Spleen (tissue), 11 donors: ENCODE data around the gene ARSD. TPM values are rescaled to one million over a fixed set of nuclear protein-coding genes. Genes with fewer than 3 reads are reported as not detected.
"Not testable (repeated sequence)": the region's sequence is repeated elsewhere in the genome, so short reads cannot be mapped to it uniquely, and the experiment has no call there.

Experiments
- DNase-seq: peaks from one replicate; pipeline ENCODE4 v3.0.0-alpha.2; 2020
- H3K27ac ChIP-seq, 8 donors: fragments of 200-600 bp; sonication (generic) in 7 of 8; 1 replicate in 4 of 8; 2 replicates in 4 of 8; pipeline versions ENCODE4 v1.5.0 to v1.8.0; 2016 to 2021; ENCODE audit warnings: inconsistent platforms in 4 of 8, mild to moderate bottlenecking in 4 of 8, moderate library complexity in 1 of 8
- H3K27me3 ChIP-seq, 7 donors: fragments of 200-600 bp; sonication (generic) in 6 of 7; replicated peaks in 1 of 7; 1 replicate in 4 of 7; 2 replicates in 3 of 7; pipeline versions ENCODE4 v1.5.0 to v1.8.0; 2016 to 2021; ENCODE audit warnings: inconsistent platforms in 3 of 7, mild to moderate bottlenecking in 1 of 7
- H3K36me3 ChIP-seq, 6 donors: fragments of 200-600 bp; sonication (generic) in 5 of 6; 1 replicate in 4 of 6; 2 replicates in 2 of 6; pipeline versions ENCODE4 v1.5.0 to v1.8.0; 2016 to 2021; ENCODE audit warnings: inconsistent platforms in 2 of 6
- H3K4me1 ChIP-seq, 6 donors: fragments of 200-600 bp; sonication (generic) in 5 of 6; 1 replicate in 3 of 6; 2 replicates in 3 of 6; pipeline versions ENCODE4 v1.5.0 to v1.8.0; 2016 to 2021; ENCODE audit warnings: inconsistent platforms in 3 of 6
- H3K4me3 ChIP-seq, 8 donors: fragments of 200-600 bp; sonication (generic) in 7 of 8; 1 replicate in 4 of 8; 2 replicates in 4 of 8; pipeline versions ENCODE4 v1.5.0 to v1.8.0; 2016 to 2021; ENCODE audit warnings: inconsistent platforms in 4 of 8, mild to moderate bottlenecking in 4 of 8, moderate library complexity in 2 of 8
- H3K9me3 ChIP-seq, 8 donors: fragments of 200-600 bp; sonication (generic) in 7 of 8; 1 replicate in 4 of 8; 2 replicates in 4 of 8; pipeline versions ENCODE4 v1.5.0 to v1.8.0; 2016 to 2021; ENCODE audit warnings: inconsistent platforms in 4 of 8
- POLR2A ChIP-seq, 3 donors: fragments of 450-650 bp; IDR thresholded peaks; one replicate each; pipeline ENCODE4 v1.5.1; 2017; ENCODE audit warnings: antibody characterized with exemption in 3 of 3, mild to moderate bottlenecking in 1 of 3
- POLR2AphosphoS5 ChIP-seq, 3 donors: sonication (generic); formaldehyde crosslinking; IDR thresholded peaks; one replicate each; pipeline ENCODE4 v1.5.1; 2017; ENCODE audit warnings: antibody characterized with exemption in 3 of 3
- WGBS, 5 donors: extraction: QIAGEN DNeasy Blood & Tissue Kit in 3 of 5; methylation state at CpG; one replicate each; pipeline versions ENCODE4 v1.1.5 to v1.1.7; 2013 to 2018; 5-methylcytosine and 5-hydroxymethylcytosine counted together
- intact Hi-C: fragments of 100-400 bp; cut with DNase I; formaldehyde crosslinking; loops from one replicate; pipeline ENCODE4 v1.15.0; 2023; ENCODE audit warnings: low total_unique reads
- polyA plus RNA-seq, 3 donors: library from polyadenylated mRNA; stranded (reverse); fragments of 200-250 nt; gene quantifications; one replicate each; pipeline ENCODE4 v1.2.1, GENCODE V29; 2013
- total RNA-seq, 7 donors: library from RNA; depleted of rRNA in 3 of 7; stranded (reverse); fragments of >200 nt in 3 of 7; fragmentation: NEBNext Ultra II Directional in 4 of 7; extraction: Animal tissue kit (Norgen Biotek cat#: 25700) in 4 of 7; gene quantifications; one replicate each; pipeline versions ENCODE4 v1.1.0 to v1.2.1, GENCODE V29; 2016 to 2021
- TF ChIP-seq, protein P1 (sequence below), 11 experiments: fragments of 200-600 bp in 7 of 11; fragments of 450-650 bp in 4 of 11; sonication (generic) in 4 of 11; IDR thresholded peaks in 8 of 11; conservative IDR thresholded peaks in 3 of 11; 1 replicate in 7 of 11; 2 replicates in 4 of 11; pipeline versions ENCODE4 v1.4.0 to v1.8.0; 2016 to 2021; ENCODE audit warnings: antibody characterized with exemption in 11 of 11, inconsistent platforms in 4 of 11, mild to moderate bottlenecking in 1 of 11
- donor health status: healthy with polysubstance abuse.
- donor health status: DM: no; HTN: no; CAD: no; lungs with moderate emphysema.
- donor health status: DM: no; HTN: no; CAD: no.
- donor health status: Bipolar disorder and iron deficiency.
- donor health status: healthy.
- donor health status: DM: no; HTN: no; CAD: no.
- donor health status: DM: yes; HTN: yes; CAD: no.

Gene ARSD
- total and polyA plus RNA-seq, 10 donors, result 2.8 to 22.0 (median 12.8) TPM

DNA sequence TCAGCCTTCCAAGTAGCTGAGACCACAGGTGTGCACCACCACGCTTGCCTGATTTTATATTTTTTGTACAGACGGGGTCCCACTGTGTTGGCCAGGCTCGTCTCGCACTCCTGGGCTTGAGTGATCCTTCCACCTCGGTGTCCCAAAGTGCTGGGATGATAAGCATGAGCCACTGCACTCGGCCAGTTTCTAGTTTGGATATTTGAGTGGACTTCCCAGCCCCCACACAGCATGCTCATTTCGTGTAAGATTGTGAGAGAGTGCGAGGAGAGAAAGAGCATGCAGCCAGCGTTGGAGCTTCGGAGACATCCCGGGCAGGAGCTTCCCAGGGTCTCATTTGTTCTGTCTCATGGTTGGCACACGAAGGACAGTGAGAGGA lies 31.8 kb downstream of the ARSD start:
- intact Hi-C loops, result no loop called here
- WGBS, 5 donors, result 74 to 89% (median 76%) methylated on average over 11 to 12 of the region's 12 CpGs
- H3K4me1 ChIP-seq, result peaks cover 0 to 19% (median 9%) of the 10 kb centered on the region in 6 donors
- no peak overlapping the region for H3K4me3 ChIP-seq
- H3K36me3 ChIP-seq, result no peaks in the 10 kb centered on the region
- peak overlapping the region in 1 of 8 donors; percentile 56 for H3K27ac ChIP-seq
- H3K9me3 ChIP-seq, result peaks cover 0 to 1% (median 0%) of the 10 kb centered on the region in 8 donors
- DNase-seq, result no peak
- no peaks in the 10 kb centered on the region for H3K27me3 ChIP-seq
- no peak for TF ChIP-seq POLR2A (IDR thresholded peaks at IDR 0.05)
- TF ChIP-seq, protein P1, sequence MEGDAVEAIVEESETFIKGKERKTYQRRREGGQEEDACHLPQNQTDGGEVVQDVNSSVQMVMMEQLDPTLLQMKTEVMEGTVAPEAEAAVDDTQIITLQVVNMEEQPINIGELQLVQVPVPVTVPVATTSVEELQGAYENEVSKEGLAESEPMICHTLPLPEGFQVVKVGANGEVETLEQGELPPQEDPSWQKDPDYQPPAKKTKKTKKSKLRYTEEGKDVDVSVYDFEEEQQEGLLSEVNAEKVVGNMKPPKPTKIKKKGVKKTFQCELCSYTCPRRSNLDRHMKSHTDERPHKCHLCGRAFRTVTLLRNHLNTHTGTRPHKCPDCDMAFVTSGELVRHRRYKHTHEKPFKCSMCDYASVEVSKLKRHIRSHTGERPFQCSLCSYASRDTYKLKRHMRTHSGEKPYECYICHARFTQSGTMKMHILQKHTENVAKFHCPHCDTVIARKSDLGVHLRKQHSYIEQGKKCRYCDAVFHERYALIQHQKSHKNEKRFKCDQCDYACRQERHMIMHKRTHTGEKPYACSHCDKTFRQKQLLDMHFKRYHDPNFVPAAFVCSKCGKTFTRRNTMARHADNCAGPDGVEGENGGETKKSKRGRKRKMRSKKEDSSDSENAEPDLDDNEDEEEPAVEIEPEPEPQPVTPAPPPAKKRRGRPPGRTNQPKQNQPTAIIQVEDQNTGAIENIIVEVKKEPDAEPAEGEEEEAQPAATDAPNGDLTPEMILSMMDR (IDR thresholded peaks at IDR 0.05 in 8 of 11, conservative IDR thresholded peaks at IDR 0.05 in 3 of 11), result no peak
- TF ChIP-seq POLR2AphosphoS5 (IDR thresholded peaks at IDR 0.05), result no peak

DNA sequence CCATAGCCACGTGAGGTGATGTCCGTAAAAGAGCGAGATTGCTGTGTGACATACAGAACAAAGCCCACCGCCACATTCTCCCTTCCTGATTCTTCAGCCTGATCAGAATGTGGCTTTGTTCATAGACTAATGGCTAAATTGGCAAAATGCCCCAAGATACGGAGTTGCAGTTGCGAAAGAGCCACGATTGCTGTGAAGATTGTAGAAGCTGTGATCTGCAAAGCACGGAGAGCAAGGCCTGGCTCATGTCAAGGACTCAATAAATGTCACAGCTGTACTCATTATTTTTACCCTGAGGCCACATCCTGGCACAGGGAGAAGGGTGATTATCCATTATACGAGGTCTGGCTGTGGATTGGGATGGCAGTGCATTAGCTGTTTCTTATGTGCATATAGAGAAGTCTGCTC lies 34.2 kb downstream of the ARSD start:
- no peaks in the 10 kb centered on the region for H3K36me3 ChIP-seq
- H3K27ac ChIP-seq, result no peak overlapping the region
- peaks cover 0 to 19% (median 9%) of the 10 kb centered on the region in 6 donors for H3K4me1 ChIP-seq
- intact Hi-C loops, result no loop called here
- H3K9me3 ChIP-seq, result no peaks in the 10 kb centered on the region
- TF ChIP-seq, protein P1 (IDR thresholded peaks at IDR 0.05 in 8 of 11, conservative IDR thresholded peaks at IDR 0.05 in 3 of 11), result no peak
- TF ChIP-seq POLR2AphosphoS5 (IDR thresholded peaks at IDR 0.05) (no peak), POLR2A (IDR thresholded peaks at IDR 0.05) (no peak)
- H3K4me3 ChIP-seq, result no peak overlapping the region
- no peak for DNase-seq
- 29 to 63% (median 38%) methylated on average over 9 of the region's 9 CpGs for WGBS, 5 donors
- peaks cover 0 to 4% (median 0%) of the 10 kb centered on the region in 7 donors for H3K27me3 ChIP-seq

DNA sequence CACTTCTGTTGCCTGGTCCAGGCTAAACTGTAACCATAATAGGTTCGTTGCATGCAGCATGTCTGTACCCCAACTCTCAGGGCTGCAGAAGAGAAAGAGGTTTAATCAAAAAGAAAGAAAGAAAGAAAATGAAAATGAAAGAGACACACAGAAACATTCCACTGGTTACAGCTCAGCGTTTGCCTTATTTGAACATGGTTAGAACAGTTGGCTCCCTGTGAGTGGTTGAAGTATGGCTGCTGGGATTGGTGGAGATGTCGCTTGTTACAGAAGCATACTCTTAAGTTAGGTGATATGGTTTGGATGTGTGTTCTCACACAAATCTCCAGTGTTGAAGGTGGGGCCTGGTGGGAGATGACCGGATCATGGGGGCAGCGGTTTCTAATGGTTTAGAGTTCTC lies 36.3 kb downstream of the ARSD start:
- Histone ChIP-seq H3K36me3 (no peaks in the 10 kb centered on the region), H3K27ac (no peak overlapping the region), H3K27me3 (peaks cover 0 to 5% (median 0%) of the 10 kb centered on the region in 7 donors), H3K9me3 (no peaks in the 10 kb centered on the region), H3K4me3 (no peak overlapping the region), H3K4me1 (peaks cover 0 to 15% (median 7%) of the 10 kb centered on the region in 6 donors)
- intact Hi-C loops, result no loop called here
- no peak for DNase-seq
- no peak for TF ChIP-seq POLR2A (IDR thresholded peaks at IDR 0.05)
- no peak for TF ChIP-seq POLR2AphosphoS5 (IDR thresholded peaks at IDR 0.05)
- WGBS, 5 donors, result 79 to 90% (median 83%) methylated on average over 3 to 5 of the region's 5 CpGs

DNA sequence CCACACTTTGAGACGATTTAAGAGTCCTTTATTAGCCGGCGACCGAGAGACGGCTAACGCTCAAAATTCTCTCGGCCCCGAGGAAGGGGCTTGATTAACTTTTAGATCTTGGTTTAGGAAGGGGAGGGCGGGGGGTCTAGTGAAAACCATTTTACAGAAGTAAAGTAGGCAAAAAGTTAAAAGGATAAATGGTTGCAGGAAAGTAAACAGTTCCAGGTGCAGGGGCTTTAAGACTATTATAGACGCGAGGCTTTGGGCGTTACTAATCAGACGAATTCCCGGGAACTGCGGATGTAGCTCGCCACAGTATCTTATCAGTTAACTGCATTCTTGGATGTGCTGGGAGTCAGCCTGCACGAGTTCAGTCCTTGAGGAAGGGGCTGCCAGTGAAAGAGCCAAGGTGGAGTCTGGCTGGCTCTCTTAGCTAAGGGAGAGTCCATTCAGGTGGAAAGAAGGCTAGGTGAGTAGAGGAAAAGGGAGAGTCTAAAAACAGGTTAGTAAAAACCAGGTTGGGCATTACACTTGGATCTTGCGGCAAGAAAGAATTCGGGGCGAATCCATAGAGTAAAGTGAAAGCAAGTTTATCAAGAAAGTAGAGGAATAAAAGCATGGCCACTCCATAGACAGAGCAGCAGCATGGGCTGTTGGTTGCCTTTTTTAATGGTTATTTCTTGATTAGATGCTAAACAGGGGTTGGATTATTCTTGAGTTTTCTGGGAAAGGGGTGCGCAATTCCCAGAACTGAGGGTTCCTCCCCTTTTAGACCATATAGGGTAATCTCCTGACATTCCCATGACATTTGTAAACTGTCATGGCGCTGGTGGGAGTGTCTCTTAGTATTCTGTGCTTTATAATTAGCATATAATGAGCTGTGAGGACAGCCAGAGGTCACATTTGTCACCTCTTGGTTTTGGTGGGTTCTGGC lies 38.3 kb downstream of the ARSD start:
- H3K27ac ChIP-seq, H3K9me3 ChIP-seq, intact Hi-C loops, DNase-seq, H3K36me3 ChIP-seq, H3K4me3 ChIP-seq, H3K27me3 ChIP-seq: not testable (repeated sequence)
- peaks cover 0 to 10% (median 4%) of the 10 kb centered on the region in 6 donors for H3K4me1 ChIP-seq
- WGBS, 5 donors, result 68 to 89% (median 77%) methylated on average over 17 to 20 of the region's 22 CpGs
